GM21367 (cell line): ENCODE measurements around the gene CA10.

Source experiments
- ATAC-seq: cut with Tn5 transposase; IDR thresholded peaks from one replicate; pipeline ENCODE4 v1.9.1; 2021; ENCODE audit not compliant: unreplicated experiment

Gene CA10

DNA sequence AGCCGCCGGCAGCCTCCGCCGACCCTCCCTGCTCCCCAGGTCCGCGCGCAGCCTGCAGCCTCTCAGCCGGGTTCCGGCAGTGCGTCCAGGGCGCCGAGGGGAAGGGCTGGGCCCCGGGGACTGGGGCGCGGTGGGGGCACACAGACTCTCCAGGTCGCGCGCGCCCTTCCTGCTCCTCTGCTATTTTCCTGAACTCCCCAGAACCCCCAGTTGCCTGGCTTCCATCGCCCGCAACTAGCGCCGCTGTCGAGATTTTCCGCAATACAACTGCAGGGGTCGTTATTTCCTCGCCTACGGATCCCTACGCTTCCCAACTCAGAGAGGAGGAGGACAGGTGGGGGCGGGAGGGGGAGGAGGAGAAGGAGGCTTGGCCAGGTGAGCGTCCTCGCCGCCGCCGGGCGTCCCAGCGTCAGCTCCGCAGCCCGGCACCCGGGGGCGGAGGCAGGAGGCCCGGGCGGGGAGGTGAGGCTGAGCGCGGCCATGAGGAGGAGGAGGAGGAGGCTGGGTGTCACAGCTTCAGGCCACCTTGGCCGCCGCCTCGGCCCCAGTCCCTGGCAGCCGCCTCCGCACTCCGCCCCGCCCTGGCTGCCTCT lies at the start of gene CA10:
Gene CA10, minus strand, starts transcription at position 265 of the 593 bp plus-strand sequence.
- ATAC-seq: no peak

DNA sequence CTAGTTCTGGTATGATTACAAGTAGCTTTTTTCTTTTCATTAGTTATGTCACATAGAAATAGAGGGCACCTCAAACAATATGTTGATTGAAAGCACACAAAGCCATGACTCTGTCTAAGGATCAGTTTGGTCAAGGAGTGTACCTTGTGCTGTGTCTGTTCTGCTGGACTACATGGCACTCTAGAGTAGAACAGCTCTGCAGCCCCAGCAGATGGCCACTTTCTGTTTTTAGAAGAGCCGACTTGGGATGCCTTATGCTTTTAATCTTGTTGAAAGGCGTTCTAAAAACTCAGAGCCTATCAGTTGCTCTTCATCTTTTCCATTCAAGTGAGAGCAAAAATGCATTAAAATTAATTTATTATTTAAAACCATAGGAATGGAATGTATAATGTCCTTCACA lies 49.3 kb upstream of the CA10 start:
- ATAC-seq: no peak

DNA sequence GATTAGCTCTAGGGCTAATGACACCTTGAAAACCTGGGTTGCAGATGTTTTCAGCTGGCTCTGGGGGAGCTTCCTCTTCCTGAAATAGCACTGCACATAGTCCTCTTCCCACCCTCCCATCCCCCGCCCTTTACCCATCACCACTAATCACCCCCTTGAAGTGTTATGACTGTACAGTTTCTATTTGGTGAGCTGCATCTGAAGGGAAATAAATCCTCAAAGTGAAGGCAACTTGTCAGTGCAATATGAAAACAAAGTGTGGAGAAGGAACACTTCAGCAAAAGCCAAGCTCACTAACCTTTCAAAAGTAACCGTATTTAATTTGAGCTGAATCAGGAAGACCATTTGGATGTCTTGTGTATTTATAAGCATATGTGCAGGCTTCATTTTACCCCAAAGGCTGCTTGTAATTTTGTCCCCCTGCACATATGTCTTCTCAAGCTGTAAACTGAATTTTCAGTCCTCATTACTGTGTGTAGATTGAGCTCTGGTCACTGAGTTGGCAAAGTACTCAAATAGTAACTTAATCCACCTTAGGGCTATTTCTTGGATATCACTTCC lies 44.1 kb upstream of the CA10 start:
- no peak for ATAC-seq

DNA sequence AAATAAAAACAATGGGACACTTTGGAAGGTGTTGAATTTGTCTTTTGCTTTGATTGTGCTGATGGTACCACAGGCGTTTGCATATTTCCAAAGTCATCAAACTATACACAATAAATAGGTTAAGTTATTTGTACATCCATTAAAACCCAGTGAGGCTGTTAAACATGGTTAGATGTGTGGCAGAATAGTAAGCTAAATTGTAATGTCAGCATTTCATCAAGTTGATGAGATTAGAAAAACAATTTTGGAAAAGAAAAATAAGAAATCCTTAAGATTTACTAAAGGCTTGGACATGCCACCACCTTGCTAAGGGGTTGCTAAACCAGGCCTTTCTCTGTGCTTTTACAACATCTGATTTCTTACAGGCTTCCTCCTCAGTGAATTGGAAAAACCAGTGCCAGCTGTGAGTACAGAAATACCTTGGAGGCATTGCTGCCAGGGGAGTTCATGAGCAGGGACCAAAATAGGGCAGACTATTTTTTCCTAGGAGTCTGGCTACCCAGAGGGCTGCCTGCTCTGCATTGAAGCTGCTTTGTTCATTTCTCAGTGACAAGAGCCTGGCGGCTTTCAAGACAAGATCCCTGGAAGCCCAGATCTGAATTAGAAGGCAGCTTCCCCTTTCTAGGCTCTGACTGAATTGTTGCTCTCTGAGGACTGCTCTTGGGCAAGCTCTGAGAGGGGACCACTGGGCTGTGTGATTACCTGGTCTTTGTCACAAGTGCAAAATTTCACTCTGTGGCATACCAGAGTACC lies 43.4 kb upstream of the CA10 start:
- no peak for ATAC-seq

DNA sequence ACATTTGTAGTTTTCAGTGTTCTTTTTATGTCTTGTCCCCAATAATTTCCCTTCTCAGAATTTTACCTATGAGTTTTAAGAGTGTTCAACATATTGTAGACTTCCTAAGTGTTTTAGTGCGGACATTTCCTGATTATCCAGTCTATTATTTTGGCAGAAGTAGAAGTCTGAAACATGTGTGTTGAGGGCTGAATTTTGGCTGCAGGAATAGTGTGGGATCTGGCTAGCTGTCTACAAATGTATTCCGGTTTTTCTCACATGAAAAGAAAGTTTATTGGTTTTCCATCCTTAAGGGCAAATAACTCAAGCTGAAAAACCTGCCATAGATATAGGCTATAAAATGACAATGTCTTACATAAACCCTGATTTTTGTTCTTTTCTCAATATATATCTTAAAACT lies 33.0 kb upstream of the CA10 start:
- ATAC-seq: no peak

DNA sequence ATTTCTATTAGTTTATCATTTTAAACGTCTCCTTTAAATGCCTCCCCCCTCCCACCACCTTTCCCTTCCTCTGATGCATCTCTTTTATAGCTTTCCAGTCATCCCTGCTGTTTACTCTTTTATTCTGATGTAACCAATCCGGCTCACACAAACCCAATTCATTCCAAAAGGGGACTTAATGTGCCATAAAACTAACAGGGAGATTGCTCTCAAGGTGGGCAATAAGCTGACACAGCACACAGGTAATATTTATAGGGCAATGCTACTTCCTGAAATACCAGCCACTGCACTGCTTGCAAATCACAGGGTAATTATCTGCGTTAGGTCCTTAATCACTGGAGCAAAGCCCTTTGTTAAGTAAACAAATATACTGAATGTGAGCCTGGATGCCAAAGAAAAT lies 23.3 kb upstream of the CA10 start:
- no peak for ATAC-seq

DNA sequence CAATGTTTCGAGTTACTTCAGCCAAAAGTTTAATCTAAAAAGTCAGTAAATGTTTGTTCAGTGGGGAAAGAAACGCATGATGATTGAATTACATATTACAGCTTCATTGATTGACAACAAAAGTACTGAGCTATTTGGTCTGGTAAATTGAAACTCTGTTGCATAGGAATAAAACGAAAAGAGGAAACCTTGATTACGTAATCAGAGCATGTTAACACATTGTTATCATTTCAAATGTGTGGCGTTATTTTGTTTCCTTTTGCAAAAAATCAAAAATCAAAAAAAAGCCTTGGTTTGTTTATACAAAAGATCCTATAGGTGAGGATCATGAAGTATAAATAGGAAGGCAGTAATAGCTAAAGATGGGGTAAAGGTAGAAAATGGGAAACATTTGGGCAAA lies 19.5 kb upstream of the CA10 start:
- ATAC-seq: no peak

DNA sequence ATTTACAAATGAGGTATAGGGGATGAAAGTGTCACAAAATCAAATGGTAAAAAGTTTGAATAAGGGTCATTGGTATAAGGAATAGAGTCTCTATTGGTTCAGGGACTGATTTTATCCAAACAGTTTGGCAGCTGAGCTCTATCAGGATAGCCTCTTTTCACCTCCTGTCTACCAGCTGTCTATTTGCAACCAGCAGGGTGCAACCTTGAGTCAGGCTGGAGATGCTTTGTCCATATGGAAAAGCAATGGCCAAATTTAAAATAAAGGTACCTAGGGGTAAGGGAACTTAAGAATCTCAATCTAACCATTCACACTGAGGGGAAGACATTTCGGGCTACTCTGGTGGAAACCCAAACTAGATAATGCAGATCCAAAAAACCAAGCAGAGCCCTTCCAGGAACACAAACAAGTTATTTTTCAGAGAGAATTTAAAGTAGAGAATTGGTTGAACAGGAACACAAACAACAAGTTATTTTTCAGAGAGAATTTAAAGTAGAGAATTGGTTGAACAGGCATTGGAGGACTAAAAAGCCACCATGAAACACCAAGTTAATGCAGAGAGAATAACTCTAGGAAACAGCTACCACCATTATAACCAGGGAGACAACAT lies 12.6 kb upstream of the CA10 start:
- ATAC-seq: no peak

DNA sequence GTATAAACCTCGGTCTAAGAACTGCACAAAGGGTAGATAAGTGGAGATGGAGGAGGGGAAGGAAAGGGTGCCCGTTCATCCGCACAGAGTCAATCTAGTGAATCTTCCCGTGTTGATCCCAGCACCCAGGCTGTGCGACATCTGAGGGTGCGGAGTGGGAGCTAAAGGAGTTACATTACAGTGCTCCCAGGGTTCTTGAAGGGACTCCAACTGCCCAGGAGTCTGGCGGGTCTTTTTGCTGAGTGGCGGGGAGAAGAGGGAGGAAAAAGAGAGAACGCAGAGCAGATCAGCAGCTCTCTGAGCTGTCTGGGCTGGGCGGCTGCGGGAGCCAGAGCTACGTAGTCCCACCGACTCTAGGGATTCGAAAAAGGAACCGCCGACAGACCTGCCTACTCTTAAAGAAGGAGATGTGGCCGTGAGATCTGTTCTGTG lies 1.6 kb upstream of the CA10 start:
- no peak for ATAC-seq

DNA sequence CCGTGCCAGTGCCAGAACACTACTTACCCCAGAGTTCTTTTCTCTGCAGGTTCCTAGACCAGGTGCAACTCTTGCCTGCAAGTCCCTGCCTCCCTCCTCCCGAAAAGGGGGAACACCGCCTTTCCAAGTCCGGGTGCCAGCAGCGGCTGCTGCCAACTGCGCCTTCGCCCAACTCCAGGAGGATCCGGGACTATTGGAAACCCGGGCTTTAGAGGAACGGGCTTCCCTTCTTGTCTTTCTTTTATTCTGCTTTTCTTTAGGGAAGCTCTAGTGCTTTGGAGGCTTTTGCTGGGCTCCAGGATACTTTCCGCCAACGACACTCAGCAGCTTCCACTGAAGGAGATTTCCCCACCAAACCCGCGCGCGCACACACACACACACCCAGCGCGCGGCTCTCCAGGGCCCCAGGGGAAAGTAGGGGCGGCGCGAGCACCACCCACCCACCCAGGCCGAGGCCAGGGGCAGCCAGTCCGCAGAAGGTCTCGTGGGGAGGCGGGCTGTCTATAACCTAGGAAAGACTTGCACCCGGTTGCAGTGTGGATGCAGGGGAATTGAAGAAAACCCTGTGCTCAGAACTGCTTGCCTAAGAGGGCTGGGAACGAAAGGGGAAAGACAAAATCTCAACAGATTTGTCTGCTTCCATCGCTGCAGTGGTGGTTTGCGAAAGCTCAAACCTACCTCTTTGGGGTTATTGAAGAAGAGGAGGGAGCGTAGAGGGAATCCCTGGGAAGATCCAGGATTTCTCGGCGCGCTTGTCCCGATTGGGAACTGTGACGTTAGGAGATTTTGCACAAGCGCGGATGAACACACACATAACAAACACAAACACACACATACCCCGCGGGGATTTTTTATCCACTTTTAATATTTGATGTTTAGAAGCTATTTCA lies 977 bp upstream of the CA10 start:
- ATAC-seq: no peak

DNA sequence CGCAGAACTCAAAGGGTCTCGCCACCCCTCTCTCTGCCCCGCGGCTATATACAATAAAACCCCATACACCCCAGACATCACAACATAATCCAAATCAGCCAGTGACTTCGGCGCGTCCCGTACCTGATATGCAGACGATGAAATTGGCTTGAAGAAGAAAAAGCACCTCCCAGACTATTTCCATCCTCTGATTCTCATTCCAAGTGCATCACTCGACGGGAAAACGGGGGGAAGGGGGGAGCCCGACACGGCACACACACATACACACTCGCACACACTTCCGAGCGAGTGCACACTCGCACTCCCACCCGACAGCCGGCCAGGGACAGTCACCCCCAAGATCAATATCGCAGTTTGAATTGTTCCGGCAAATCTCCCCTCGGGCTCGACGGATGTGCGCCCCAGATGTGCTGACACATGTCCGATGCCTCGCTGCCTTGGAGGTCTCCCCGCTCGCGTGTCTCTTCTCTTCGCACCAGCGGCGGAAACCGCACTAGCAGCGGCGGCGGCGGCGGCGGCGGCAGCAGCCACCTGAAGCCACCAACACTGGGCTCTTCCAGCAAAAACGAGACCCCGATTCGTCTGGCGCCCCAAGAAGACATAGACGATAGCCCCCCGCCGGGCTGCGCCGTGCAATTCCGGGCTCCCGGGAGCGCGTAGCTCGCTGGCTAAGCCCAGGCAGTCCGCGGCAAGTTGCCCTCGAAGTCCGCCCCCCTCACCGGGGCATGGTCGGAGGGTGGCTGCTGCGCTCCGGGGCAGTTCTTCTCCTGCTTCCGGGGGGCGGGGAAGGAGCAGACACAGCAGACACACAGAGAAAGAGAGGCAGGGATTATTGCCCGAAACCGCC lies 688 bp downstream of the CA10 start:
- ATAC-seq: no peak

DNA sequence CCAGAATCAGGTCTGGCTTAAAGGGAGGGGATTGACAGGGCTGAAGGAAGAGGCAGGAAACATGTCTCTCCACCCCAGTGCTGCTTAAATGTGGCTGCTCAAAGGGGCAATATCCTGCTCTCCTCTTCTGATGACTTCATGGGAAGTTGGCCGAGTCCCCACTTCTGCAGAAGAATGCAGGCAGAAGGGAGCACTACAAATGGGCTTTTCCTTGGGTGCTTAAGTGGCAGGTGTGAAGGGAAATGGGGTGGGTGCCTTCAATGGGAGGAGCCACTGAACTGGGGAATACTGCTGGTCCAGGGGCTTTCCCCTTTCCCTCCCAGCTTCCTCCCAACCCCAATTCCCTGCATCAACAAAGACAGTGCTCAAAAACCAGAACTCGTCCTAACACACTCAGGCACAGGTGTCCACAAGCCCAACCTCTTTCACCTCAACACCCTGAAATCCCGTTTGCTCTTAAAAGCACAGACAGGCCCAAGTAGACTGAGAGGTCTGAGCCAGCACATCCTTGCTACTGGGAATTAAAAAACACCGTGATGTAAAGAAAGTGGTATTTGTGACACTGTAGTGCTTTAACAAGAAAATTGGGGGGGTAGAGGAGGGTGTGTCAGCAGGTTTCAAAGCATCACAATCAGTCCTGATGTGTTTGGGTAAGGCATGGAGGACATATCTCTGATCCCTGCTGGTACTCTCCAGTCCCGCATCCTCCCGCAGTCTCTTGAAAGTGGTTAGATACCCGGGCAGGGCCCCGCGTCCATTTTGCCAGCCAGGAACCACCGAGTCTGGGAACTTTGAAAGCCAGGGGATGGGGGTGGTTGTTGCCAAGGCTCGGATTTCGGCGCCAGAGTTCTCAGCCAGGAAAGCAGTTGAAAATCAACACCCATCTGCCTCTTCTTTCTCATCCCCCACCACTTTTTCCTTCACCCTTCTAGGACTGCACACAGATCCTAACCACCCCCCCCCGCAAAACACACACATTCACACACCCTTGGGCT lies 1.6 kb downstream of the CA10 start:
- ATAC-seq: no peak

DNA sequence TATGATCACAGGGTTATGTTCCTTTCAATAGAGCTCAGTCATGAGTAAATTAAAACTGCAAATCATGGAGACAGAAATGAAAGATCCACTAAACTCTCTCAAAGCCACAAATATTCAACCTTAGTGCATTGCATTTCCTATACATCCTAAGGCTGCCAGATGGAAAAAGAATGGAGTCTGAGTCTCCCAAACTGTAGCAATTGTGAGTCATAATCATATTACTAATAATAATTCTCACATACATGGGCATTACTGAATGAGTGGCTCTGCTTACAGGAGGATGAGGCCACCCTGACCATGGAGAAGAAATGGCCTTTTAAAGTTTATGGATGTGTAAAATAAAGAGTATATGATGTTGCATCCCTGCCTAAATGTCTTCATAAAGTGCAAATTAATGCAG lies 3.2 kb downstream of the CA10 start:
- ATAC-seq: no peak

DNA sequence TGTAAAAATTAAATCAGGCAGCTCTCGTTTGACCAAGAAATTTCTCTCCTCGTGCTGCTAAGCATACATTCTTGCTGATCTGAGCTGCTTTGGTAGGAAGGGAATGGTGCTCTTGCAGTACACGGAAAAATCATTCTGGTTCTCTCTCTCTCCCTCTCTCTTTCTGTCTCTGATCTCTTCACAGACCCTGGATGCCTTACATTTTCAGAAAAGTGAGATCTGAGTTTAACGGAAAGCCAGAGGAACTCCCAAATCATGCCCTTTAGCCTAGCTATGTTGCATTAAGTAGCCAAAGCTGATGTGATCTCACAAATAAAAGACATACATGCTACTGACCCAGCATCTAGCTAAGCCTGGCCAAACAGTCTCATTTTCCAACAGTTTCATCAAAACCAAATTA lies 4.0 kb downstream of the CA10 start:
- no peak for ATAC-seq

DNA sequence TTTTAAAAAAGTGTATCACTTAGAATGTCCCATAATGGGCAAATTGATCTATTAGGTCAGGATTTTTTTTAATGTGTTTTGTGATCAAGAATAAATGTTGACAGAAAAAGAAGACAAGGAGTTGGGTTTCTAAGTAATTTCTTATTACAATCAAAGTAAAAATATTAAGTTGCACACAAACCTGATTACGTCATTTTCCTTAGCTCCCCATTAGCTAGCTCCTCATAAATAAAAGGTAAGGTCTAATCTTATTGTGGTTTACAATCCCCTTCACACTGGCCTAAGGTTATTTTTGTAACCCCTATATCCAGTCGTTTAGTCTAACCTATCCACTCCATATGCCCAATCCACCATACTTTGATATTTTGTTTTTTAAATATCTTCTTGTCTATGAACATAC lies 7.6 kb downstream of the CA10 start:
- ATAC-seq: no peak

DNA sequence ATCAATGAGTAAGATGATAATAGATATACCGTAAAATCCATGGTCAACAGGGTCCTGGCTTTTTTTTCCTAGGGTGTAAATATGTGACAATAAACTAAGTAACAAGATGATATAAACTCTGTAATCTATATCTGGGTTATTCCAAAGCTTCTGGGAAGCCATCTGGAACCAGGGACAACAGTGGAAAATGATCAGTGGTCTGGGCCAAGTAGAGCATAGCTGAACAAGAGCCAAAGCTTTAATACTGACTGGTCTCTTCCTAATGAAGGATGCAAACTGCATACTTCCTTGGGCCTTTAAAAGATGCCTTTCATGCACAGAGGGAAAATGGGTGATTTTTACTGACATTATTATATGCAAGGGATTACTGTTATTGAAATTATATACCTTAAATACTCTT lies 8.9 kb downstream of the CA10 start:
- ATAC-seq: no peak

DNA sequence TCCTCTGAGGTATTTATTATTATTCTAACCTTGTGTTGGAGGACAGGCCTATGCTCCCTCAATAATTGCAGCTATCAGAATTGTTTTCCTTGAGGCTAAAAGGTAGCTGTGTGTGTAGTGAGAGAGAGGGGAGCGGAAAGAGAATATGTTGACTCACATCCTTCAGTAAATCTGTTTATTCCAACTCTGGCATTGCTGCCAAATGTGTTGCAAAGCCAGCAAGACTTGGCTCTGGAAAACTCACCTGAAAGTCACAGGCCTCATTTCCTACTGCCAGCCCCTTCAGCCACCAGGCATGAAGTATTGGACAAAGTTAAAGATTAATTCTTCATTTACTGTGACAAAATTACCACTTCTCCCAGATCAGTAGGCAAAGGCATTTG lies 9.6 kb downstream of the CA10 start:
- no peak for ATAC-seq

DNA sequence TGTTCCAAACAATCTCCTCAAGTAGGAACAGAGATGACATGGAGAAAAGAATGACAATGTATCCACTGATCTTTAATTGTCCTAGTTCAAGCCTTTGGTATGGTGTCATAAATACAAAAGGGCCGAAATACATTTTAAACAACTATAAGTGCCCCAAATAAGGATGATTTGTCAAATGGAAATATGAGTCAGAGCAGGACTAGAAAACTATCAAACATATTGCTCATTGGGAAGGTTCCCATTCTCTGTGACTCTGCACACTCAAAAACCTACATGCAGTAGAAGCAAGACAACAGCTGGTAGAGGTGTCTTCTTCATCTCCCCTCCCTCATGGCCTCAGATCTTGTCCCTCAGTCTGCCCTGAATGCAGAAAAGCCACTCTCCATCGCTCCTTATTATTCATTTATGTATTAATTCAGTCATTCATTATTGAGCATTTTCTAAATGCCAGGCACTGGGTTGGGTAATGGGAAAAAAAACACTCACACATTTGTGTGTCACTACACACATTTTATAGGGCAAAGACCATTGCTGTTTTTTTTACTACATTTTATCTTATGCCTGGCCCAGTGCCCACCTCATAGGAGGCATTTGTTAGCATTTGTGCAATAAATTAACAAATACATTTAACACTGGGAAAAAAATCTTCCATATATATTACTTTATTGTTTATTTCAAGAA lies 10.1 kb downstream of the CA10 start:
- ATAC-seq: no peak

DNA sequence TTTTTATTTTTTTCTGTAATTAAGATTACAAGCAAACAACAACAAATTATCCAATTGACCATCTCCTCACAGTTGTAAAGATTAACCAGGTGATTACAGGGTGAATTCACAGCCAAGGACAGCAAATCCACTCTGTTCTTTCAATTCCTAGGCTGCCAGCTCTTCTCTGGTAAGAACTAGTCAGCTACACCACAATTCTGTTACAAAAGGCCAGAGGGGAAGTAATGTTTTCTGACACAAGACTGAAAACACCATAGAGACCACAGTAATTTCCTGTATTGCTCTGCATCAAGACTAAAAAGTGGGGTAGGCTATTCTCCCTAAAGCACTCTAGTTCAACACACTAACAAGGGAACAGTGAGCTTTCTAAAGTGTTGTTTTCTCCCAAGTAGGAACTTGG lies 10.6 kb downstream of the CA10 start:
- no peak for ATAC-seq
